Small intestine (tissue), 7 donors: Measurements from ENCODE around the gene KRTAP9-3. TPM values are rescaled to one million over a fixed set of nuclear protein-coding genes. Genes with fewer than 3 reads are reported as not detected.
"Not testable (repeated sequence)": the region's sequence is repeated elsewhere in the genome, so short reads cannot be mapped to it uniquely, and the experiment has no call there.

Source experiments
- DNase-seq, 2 donors: peaks; one replicate each; pipeline versions ENCODE4 v3.0.0 to v3.0.0-alpha.2; 2013
- FAIRE-seq: peaks from 2 replicates; lab custom pipeline; 2012; peaks lifted over from hg19 to GRCh38; lab: Jason Lieb, UNC
- H3K27ac ChIP-seq, 3 donors: one replicate each; pipeline ENCODE4 v1.5.1; 2013; ENCODE audit warnings: low read length in 2 of 3, mild to moderate bottlenecking in 2 of 3, control low read depth in 1 of 3, inconsistent platforms in 1 of 3, low read depth in 1 of 3, moderate library complexity in 1 of 3
- H3K27me3 ChIP-seq, 3 donors: one replicate each; pipeline ENCODE4 v1.6.1; 2013; ENCODE audit warnings: low read length in 3 of 3, inconsistent platforms in 1 of 3; ENCODE audit not compliant: control insufficient read depth in 3 of 3, insufficient read depth in 3 of 3
- H3K36me3 ChIP-seq, 3 donors: one replicate each; pipeline ENCODE4 v1.6.1; 2013; ENCODE audit warnings: low read length in 3 of 3, inconsistent platforms in 1 of 3, low read depth in 1 of 3, mild to moderate bottlenecking in 1 of 3, moderate library complexity in 1 of 3; ENCODE audit not compliant: control insufficient read depth in 3 of 3, insufficient read depth in 2 of 3
- H3K4me1 ChIP-seq, 3 donors: one replicate each; pipeline ENCODE4 v1.6.1; 2013; ENCODE audit warnings: low read length in 2 of 3, inconsistent platforms in 1 of 3, low read depth in 1 of 3, mild to moderate bottlenecking in 1 of 3, moderate library complexity in 1 of 3; ENCODE audit not compliant: control insufficient read depth in 3 of 3, insufficient read depth in 2 of 3
- H3K4me3 ChIP-seq, 3 donors: one replicate each; pipeline ENCODE4 v1.5.1; 2013; ENCODE audit warnings: low read length in 3 of 3, control low read depth in 1 of 3, inconsistent platforms in 1 of 3, low read depth in 1 of 3, mild to moderate bottlenecking in 1 of 3, moderate library complexity in 1 of 3
- H3K9me3 ChIP-seq, 2 donors: one replicate each; pipeline ENCODE4 v1.6.1; 2013; ENCODE audit warnings: low read depth in 1 of 2, low read length in 1 of 2; ENCODE audit not compliant: control insufficient read depth in 2 of 2, insufficient read depth in 1 of 2
- whole genome bisulfite sequencing, 3 donors: extraction: QIAGEN DNeasy Blood & Tissue Kit; methylation state at CpG; one replicate each; pipeline ENCODE4 v1.1.7; 2013; 5-methylcytosine and 5-hydroxymethylcytosine counted together
- polyA plus RNA-seq, 4 donors: library from polyadenylated mRNA; stranded (reverse) in 3 of 4; unstranded in 1 of 4; fragments of 200-250 nt in 3 of 4; fragments of 120-200 nt in 1 of 4; gene quantifications; one replicate each; pipeline versions ENCODE4 v1.2.1 to v1.2.3, GENCODE V29; 2013
- donor health status: healthy with polysubstance abuse.
- donor health status: control.
- donor health status: control.
- donor health status: Bipolar disorder and iron deficiency.
- donor health status: healthy.

The KRTAP9-3 gene
- polyA plus RNA-seq, 4 donors, result not detected

DNA sequence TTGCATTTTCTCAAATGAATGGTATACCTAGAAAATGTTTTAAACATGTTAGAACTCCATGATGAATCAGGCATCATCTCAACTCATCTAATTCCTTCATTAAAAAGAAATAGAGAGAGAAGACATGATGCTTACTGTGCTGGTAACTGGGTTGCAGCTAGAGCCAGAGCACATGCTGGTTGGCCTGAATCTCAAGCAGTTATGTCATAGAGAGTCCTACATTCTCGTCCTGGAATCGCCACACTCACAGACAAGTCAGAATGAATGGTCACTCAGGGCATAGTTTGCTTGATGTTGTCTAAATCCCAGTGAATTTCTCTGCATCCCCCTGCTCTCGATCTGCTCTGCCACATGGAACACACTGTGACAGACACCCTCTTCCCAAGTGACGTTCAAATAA lies 4.9 kb downstream of the KRTAP9-3 start:
- H3K36me3 ChIP-seq, H3K27ac ChIP-seq, H3K4me1 ChIP-seq, H3K4me3 ChIP-seq, FAIRE-seq, H3K27me3 ChIP-seq, DNase-seq, H3K9me3 ChIP-seq: not testable (repeated sequence)
- 68 to 74% (median 72%) methylated on average over 4 of the region's 4 CpGs for WGBS, 3 donors

DNA sequence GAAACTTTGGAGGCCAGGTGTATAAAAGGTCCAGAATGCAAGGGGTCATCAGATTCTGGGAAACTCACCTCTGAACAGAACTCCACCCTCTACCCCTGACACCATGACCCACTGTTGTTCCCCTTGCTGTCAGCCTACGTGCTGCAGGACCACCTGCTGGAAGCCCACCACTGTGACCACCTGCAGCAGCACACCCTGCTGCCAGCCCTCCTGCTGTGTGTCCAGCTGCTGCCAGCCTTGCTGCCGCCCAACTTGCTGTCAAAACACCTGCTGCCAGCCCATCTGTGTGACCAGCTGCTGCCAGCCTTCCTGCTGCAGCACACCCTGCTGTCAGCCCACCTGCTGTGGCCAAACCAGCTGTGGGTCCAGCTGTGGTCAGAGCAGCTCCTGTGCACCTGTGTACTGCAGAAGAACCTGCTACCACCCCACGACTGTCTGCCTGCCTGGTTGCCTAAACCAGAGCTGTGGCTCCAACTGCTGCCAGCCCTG lies 5.7 kb downstream of the KRTAP9-3 start, which contains the start of gene KRTAP9-8:
TSS of gene KRTAP9-8 (plus strand) at position 51 of the 489 bp plus-strand sequence. CDS start at position 104, 53 bp downstream.
- FAIRE-seq, H3K27ac ChIP-seq, H3K4me3 ChIP-seq, H3K4me1 ChIP-seq, H3K9me3 ChIP-seq, H3K27me3 ChIP-seq, H3K36me3 ChIP-seq, DNase-seq: not testable (repeated sequence)
- WGBS, 3 donors, result 10 to 41% (median 24%) methylated on average over 3 of the region's 3 CpGs

DNA sequence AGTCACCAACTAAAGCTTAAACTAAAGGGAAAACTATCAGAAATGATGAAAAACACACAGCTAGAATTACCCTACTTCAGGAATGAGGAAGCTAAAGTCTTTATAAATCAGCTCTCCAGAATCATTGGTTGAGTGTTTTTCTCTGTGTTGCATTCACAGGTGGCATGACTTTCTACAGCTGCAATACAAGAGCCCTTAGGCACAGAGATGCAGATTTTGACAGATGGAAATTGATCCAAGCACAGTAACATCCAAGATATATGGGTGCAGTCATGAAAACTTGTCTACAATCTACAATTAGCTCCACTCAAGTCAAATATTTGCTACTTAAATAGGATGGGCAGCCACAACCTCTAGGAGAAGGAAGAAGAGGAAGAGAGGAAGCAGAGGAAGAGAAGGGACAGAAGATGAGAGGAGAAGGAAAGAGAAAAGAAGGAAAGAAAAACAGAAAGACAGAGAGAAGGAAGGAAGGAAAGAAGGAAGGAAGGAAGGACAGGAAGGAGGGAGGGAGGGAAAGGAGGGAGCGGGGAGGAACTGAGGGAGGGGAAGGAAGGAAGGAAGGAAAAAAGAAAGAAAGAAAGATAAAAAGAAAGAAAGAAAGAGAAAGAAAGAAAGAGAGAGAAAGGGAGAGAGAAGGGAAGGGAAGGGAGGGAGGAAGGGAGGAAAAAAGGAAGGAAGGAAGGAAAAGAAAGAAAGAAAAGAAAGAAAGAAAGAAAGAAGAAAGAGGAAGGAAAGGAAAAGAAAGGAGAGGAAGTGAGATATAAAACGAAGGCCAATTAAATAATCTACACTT lies 14.9 kb downstream of the KRTAP9-3 start:
- not testable (repeated sequence) for H3K9me3 ChIP-seq, H3K36me3 ChIP-seq, H3K4me1 ChIP-seq, FAIRE-seq, DNase-seq, H3K27me3 ChIP-seq, H3K27ac ChIP-seq, H3K4me3 ChIP-seq
- WGBS, 3 donors, result 46 to 68% (median 48%) methylated on average over 2 of the region's 2 CpGs

DNA sequence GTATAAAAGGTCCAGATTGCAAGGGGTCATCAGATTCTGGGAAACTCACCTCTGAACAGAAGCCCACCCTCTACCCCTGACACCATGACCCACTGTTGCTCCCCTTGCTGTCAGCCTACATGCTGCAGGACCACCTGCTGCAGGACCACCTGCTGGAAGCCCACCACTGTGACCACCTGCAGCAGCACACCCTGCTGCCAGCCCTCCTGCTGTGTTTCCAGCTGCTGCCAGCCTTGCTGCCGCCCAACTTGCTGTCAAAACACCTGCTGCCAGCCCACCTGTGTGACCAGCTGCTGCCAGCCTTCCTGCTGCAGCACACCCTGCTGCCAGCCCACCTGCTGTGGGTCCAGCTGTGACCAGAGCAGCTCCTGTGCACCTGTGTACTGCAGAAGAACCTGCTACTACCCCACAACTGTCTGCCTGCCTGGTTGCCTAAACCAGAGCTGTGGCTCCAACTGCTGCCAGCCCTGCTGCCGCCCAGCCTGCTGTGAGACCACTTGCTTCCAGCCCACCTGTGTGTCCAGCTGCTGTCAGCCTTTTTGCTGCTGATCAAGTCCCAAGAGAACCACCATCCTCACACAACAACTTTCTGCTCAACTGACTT lies 17.5 kb downstream of the KRTAP9-3 start, which contains the start of gene KRTAP9-4:
TSS of gene KRTAP9-4 (plus strand) at position 51 of the 604 bp plus-strand sequence. CDS start at position 85, 34 bp downstream.
- H3K27me3 ChIP-seq, DNase-seq: not testable (repeated sequence)

DNA sequence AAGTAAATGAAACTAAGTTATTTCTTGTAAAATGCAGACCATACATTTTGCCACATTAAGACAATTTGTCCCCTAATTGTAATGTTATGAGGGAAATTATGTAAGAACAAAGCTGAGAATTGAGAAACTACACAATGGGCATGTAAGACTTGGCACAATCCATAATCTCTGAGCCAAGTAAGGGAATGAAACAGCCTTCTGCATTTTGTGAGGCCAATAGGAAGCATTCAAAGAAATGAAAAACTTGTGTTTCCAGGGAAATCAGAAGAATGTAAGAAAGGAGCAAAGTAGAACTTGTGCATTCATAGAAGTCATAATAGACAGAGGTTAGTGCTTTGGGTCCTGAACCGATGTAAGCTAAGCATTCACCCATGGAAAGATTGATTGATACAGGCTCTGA lies 19.0 kb downstream of the KRTAP9-3 start:
- Histone ChIP-seq H3K9me3 (no peaks in the 10 kb centered on the region), H3K36me3 (no peaks in the 10 kb centered on the region), H3K27me3 (peaks cover 0 to 4% (median 0%) of the 10 kb centered on the region in 3 donors), H3K4me1 (no peaks in the 10 kb centered on the region), H3K4me3 (no peak overlapping the region), H3K27ac (no peak overlapping the region)
- 83 to 92% (median 90%) methylated on average over 1 of the region's 1 CpG for WGBS, 3 donors
- FAIRE-seq (no peak), DNase-seq (no peak)

More for the DNA sequence above, 17.5 kb downstream of the KRTAP9-3 start, which contains the start of gene KRTAP9-4:
- H3K27ac ChIP-seq, FAIRE-seq, H3K36me3 ChIP-seq, H3K9me3 ChIP-seq, H3K4me1 ChIP-seq, H3K4me3 ChIP-seq: not testable (repeated sequence)
- 49 to 86% (median 50%) methylated on average over 1 to 2 of the region's 2 CpGs for WGBS, 3 donors

DNA sequence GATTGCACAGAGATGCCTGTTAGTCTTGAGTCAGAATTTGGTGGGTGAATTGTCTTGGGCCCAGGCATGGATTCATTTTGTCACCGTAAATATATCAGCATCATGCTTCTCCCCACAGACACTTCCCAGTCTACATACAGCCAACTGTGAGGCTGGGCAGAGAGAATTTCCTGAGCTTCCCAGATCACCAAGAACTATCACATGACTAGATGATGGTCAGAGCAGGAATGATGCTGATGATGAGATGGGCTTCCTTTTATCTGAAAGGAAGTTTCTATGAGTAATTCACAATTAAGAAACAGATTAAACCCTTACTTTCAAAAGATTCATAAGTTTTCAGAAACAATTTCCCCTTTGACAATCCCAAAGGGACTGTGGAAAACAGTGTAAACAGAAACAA lies 22.6 kb downstream of the KRTAP9-3 start:
- Histone ChIP-seq H3K4me1 (no peaks in the 10 kb centered on the region), H3K9me3 (no peaks in the 10 kb centered on the region), H3K36me3 (no peaks in the 10 kb centered on the region), H3K27ac (no peak overlapping the region), H3K27me3 (peaks cover 0 to 4% (median 0%) of the 10 kb centered on the region in 3 donors), H3K4me3 (no peak overlapping the region)
- DNase-seq, result no peak
- 22 to 56% (median 49%) methylated on average over 1 of the region's 1 CpG for WGBS, 3 donors
- no peak for FAIRE-seq

DNA sequence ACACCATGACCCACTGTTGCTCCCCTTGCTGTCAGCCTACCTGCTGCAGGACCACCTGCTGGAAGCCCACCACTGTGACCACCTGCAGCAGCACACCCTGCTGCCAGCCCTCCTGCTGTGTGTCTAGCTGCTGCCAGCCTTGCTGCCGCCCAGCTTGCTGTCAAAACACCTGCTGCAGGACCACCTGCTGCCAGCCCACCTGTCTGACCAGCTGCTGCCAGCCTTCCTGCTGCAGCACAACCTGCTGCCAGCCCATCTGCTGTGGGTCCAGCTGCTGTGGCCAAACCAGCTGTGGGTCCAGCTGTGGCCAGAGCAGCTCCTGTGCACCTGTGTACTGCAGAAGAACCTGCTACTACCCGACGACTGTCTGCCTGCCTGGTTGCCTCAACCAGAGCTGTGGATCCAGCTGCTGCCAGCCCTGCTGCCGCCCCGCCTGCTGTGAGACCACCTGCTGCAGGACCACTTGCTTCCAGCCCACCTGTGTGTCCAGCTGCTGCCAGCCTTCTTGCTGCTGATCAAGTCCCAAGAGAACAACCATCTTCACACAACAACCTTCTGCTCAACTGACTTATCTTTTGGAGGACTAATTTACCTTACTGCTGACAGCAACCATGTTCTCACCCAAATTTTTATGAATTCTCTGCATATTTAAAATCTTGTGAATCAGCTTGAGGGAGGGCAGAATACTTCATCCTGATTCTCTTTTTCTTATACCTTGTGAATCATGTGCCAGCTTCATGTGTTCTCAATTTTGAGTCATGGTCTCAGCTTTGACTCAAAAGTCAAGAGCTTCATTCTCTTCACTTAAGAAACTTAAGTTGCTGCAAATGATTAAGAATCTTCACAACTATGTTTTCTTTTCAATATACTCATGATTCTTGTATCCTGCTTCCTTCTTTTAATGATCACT lies 23.4 kb downstream of the KRTAP9-3 start, which contains the start of gene KRTAP9-9:
TSS of gene KRTAP9-9 (plus strand) at position 4 of the 910 bp plus-strand sequence.
- not testable (repeated sequence) for H3K9me3 ChIP-seq, DNase-seq, H3K36me3 ChIP-seq, H3K4me3 ChIP-seq, H3K4me1 ChIP-seq, H3K27me3 ChIP-seq, FAIRE-seq, H3K27ac ChIP-seq
- WGBS, 3 donors, result 49 to 75% (median 59%) methylated on average over 5 of the region's 5 CpGs

DNA sequence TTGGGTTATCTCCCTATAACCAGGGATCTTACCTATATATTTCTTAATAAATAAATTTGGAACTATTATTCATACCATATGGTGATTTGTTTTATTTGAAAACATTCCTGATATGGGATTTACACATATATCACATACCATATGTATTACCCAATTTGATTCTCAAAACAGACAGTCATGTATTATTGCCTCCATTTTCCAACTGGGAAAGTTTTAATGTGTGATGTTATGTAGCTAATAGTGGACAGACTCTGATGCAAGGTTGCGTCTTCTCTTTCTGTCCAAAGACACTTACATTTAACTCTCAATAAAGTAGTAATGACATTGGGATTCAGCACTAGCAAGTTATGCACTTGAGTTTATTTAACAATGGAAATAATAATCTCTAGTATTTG lies 24.0 kb downstream of the KRTAP9-3 start:
- no peaks in the 10 kb centered on the region for H3K9me3 ChIP-seq
- WGBS, 3 donors, result 75 to 91% (median 83%) methylated on average over 1 of the region's 1 CpG
- DNase-seq (no peak), FAIRE-seq (no peak)
- H3K27ac ChIP-seq, result no peak overlapping the region
- H3K27me3 ChIP-seq, result peaks cover 0 to 4% (median 0%) of the 10 kb centered on the region in 3 donors
- H3K36me3 ChIP-seq, result no peaks in the 10 kb centered on the region
- no peaks in the 10 kb centered on the region for H3K4me1 ChIP-seq
- no peak overlapping the region for H3K4me3 ChIP-seq
